Loucy (cell line): ENCODE data around the gene SCRN2.

ENCODE experiments used
- CTCF ChIP-seq: fragments of 200-600 bp; sonication (generic); conservative IDR thresholded peaks from 2 replicates; pipeline ENCODE4 v1.5.1; 2014; ENCODE audit warnings: mild to moderate bottlenecking, antibody characterized with exemption, low read length
- EZH2phosphoT487 ChIP-seq: fragments of 200-600 bp; IDR thresholded peaks from 2 replicates; pipeline ENCODE4 v1.6.1; 2018; ENCODE audit warnings: antibody characterized with exemption, mild to moderate bottlenecking, moderate library complexity, borderline replicate concordance

GRCh38 chr17:47818002-47818695 is 22.9 kb downstream of the SCRN2 start:
- TF ChIP-seq CTCF (no peak), EZH2phosphoT487 (no peak)
